HL-60 (cell line): ENCODE results near the gene EYS.

ENCODE experiments used
- DNase-seq, 2 experiments: peaks; one replicate each; pipeline ENCODE4 v3.0.0-alpha.2; 2010 to 2020; ENCODE audit warnings: low read depth in 1 of 2, low spot score in 1 of 2
- H3K27ac ChIP-seq: fragments of 250-450 bp; sonication (Bioruptor Pico); replicated peaks from 2 replicates; pipeline ENCODE4 v1.5.1; 2020; ENCODE audit warnings: mild to moderate bottlenecking, moderate library complexity
- H3K27me3 ChIP-seq: fragments of 250-450 bp; sonication (Bioruptor Pico); 2 replicates; pipeline ENCODE4 v1.5.1; 2021; ENCODE audit warnings: mild to moderate bottlenecking, moderate library complexity; ENCODE audit not compliant: insufficient read depth, poor library complexity, severe bottlenecking
- H3K4me3 ChIP-seq: replicated peaks from 2 replicates; pipeline ENCODE4 v1.5.1; 2011; ENCODE audit warnings: mild to moderate bottlenecking, control low read depth, low read length; ENCODE audit not compliant: insufficient read depth
- GABPA ChIP-seq: IDR thresholded peaks from 2 replicates; pipeline ENCODE4 v1.6.1; 2012; ENCODE audit warnings: low read depth
- POLR2AphosphoS5 ChIP-seq: IDR thresholded peaks from 2 replicates; pipeline ENCODE4 v1.6.1; 2012; ENCODE audit warnings: low read depth
- REST ChIP-seq: IDR thresholded peaks from 2 replicates; pipeline ENCODE4 v1.6.1; 2012; ENCODE audit warnings: low read depth; ENCODE audit not compliant: insufficient replicate concordance
- SPI1 ChIP-seq: IDR thresholded peaks from 2 replicates; pipeline ENCODE4 v1.6.1; 2012; ENCODE audit warnings: low read depth, mild to moderate bottlenecking, borderline replicate concordance
- TF ChIP-seq, protein P1 (sequence below): IDR thresholded peaks from one replicate; pipeline ENCODE4 v1.5.1; 2011; ENCODE audit warnings: low read length, control low read depth, inconsistent platforms; ENCODE audit not compliant: insufficient read depth

Gene EYS

DNA sequence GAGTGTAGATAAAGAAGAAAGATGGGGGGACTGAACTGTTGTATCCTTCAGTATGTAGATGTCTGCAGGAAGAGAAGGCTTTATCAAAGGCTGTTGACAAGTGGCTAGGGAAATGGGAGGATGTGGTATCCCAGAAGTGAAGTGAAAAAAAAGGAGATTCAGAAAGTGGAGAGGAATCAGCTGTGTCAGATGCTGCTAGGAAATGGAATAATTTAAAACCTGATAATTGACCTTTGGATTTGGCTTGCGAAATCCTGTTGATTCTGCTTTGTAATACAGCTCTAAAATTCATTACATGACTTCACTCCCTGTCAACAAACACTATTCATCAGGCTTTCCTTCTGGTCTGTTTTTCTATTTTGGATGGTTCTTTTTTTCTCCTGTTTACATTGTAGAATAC lies 2029.7 kb downstream of the EYS start:
- Histone ChIP-seq H3K27ac (no peak overlapping the region), H3K4me3 (no peak overlapping the region), H3K27me3 (no peaks in the 10 kb centered on the region)
- TF ChIP-seq SPI1, result no peak
- TF ChIP-seq POLR2AphosphoS5, result no peak
- no peak for TF ChIP-seq GABPA
- TF ChIP-seq, protein P1, sequence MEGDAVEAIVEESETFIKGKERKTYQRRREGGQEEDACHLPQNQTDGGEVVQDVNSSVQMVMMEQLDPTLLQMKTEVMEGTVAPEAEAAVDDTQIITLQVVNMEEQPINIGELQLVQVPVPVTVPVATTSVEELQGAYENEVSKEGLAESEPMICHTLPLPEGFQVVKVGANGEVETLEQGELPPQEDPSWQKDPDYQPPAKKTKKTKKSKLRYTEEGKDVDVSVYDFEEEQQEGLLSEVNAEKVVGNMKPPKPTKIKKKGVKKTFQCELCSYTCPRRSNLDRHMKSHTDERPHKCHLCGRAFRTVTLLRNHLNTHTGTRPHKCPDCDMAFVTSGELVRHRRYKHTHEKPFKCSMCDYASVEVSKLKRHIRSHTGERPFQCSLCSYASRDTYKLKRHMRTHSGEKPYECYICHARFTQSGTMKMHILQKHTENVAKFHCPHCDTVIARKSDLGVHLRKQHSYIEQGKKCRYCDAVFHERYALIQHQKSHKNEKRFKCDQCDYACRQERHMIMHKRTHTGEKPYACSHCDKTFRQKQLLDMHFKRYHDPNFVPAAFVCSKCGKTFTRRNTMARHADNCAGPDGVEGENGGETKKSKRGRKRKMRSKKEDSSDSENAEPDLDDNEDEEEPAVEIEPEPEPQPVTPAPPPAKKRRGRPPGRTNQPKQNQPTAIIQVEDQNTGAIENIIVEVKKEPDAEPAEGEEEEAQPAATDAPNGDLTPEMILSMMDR, result no peak
- TF ChIP-seq REST, result no peak
- DNase-seq, result no peak

DNA sequence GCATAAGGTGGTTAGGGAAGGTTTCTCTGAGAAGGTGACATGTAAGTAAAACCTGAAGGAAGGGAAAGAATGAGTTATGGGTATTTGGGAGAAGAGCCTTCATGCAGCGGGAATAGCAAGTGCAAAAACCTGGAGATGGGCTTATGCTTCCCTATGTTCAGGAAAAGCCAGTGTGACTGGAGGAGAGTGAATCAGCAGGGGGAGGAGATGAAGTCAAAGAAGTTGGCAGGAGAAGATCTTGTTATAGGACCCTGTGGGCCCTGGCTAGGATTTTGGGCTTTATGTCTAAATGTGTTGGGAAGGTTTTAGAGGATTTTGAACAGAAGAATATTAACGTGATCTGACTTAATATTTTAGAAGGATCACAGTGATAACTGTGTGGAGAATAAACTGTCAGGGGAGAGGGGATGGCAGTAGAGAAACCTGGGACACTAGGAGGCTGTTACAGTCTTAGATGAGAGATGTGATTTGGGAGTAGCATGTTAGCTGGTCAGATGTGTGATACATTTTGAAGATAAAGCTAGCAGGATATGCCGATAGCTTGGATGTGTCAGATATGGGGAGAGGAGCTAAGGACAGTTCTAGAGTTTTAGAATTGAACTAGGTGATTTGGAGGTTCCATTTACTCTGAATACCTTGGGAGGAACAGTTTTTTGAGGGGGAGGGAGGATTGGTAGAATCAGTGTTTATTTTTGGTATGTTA lies 2030.5 kb downstream of the EYS start:
- H3K27ac ChIP-seq, result no peak overlapping the region
- TF ChIP-seq GABPA (no peak), REST (no peak), POLR2AphosphoS5 (no peak)
- TF ChIP-seq, protein P1, result no peak
- H3K4me3 ChIP-seq, result no peak overlapping the region
- DNase-seq, result no peak
- H3K27me3 ChIP-seq, result no peaks in the 10 kb centered on the region

- Histone ChIP-seq H3K27ac (no peak overlapping the region), H3K4me3 (no peak overlapping the region), H3K27me3 (no peaks in the 10 kb centered on the region)
- no peak for DNase-seq
- TF ChIP-seq SPI1 (no peak), GABPA (no peak)
These were observed 2031.9 kb downstream of the EYS start for GRCh38 chr6:63675138-63675537.

- H3K4me3 ChIP-seq, result no peak overlapping the region
- TF ChIP-seq, protein P1, result no peak
- no peak for TF ChIP-seq GABPA
- TF ChIP-seq SPI1, result no peak
- TF ChIP-seq POLR2AphosphoS5, result no peak
- TF ChIP-seq REST, result no peak
These were observed 2032.4 kb downstream of the EYS start for GRCh38 chr6:63674635-63675034.

More at GRCh38 chr6:63674635-63675034, 2032.4 kb downstream of the EYS start:
- H3K27me3 ChIP-seq, result no peaks in the 10 kb centered on the region
- DNase-seq, result no peak
- no peak overlapping the region for H3K27ac ChIP-seq
